H9 (cell line): ENCODE results near the gene UST. TPM values are rescaled to one million over a fixed set of nuclear protein-coding genes. Genes with fewer than 3 reads are reported as not detected.

ENCODE experiments used
- DNase-seq: peaks from one replicate; pipeline ENCODE4 v3.0.0-alpha.2; 2017
- H2AFZ ChIP-seq: one replicate; pipeline ENCODE4 v1.6.1; 2013; ENCODE audit warnings: mild to moderate bottlenecking, low read length, control low read depth, moderate library complexity
- H2AK5ac ChIP-seq: 2 replicates; pipeline ENCODE4 v1.6.1; 2013; ENCODE audit warnings: low read length, control low read depth, mixed read lengths; ENCODE audit not compliant: insufficient read length
- H2BK120ac ChIP-seq: one replicate; pipeline ENCODE4 v1.6.1; 2013; ENCODE audit warnings: low read depth, mild to moderate bottlenecking, low read length, control low read depth, inconsistent platforms; ENCODE audit not compliant: poor library complexity, severe bottlenecking
- H2BK12ac ChIP-seq: 2 replicates; pipeline ENCODE4 v1.6.1; 2013; ENCODE audit warnings: low read length, control low read depth, mixed read lengths, low read depth; ENCODE audit not compliant: insufficient read length
- H2BK15ac ChIP-seq: 2 replicates; pipeline ENCODE4 v1.6.1; 2013; ENCODE audit warnings: low read depth, low read length, control low read depth
- H2BK20ac ChIP-seq: one replicate; pipeline ENCODE4 v1.6.1; 2013; ENCODE audit warnings: low read depth, mild to moderate bottlenecking, low read length, control low read depth, inconsistent platforms; ENCODE audit not compliant: poor library complexity, severe bottlenecking
- H2BK5ac ChIP-seq: 2 replicates; pipeline ENCODE4 v1.6.1; 2013; ENCODE audit warnings: low read length, control low read depth, mixed read lengths; ENCODE audit not compliant: insufficient read length
- H3K14ac ChIP-seq: 2 replicates; pipeline ENCODE4 v1.6.1; 2013; ENCODE audit warnings: low read length, control low read depth; ENCODE audit not compliant: insufficient read depth
- H3K18ac ChIP-seq: 2 replicates; pipeline ENCODE4 v1.6.1; 2013; ENCODE audit warnings: low read depth, mild to moderate bottlenecking, mixed read lengths, low read length, control low read depth; ENCODE audit not compliant: insufficient read length
- H3K23ac ChIP-seq: 2 replicates; pipeline ENCODE4 v1.6.1; 2013; ENCODE audit warnings: low read length, control low read depth, mixed read lengths, low read depth; ENCODE audit not compliant: insufficient read length
- H3K23me2 ChIP-seq: 2 replicates; pipeline ENCODE4 v1.6.1; 2013; ENCODE audit warnings: low read depth, mild to moderate bottlenecking, mixed read lengths, low read length, control low read depth; ENCODE audit not compliant: insufficient read length, poor library complexity, severe bottlenecking
- H3K27ac ChIP-seq: 2 replicates; pipeline ENCODE4 v1.5.1; 2013; ENCODE audit warnings: low read length, control low read depth, mixed read lengths, low read depth; ENCODE audit not compliant: insufficient read length
- H3K27me3 ChIP-seq: 2 replicates; pipeline ENCODE4 v1.6.1; 2013; ENCODE audit warnings: low read length, control low read depth, inconsistent platforms; ENCODE audit not compliant: insufficient read depth
- H3K4ac ChIP-seq: 2 replicates; pipeline ENCODE4 v1.6.1; 2013; ENCODE audit warnings: low read depth, mild to moderate bottlenecking, control low read depth, inconsistent platforms, low read length, moderate library complexity
- H3K4me1 ChIP-seq: 2 replicates; pipeline ENCODE4 v1.6.1; 2013; ENCODE audit warnings: low read length, control low read depth, inconsistent platforms; ENCODE audit not compliant: insufficient read depth
- H3K4me2 ChIP-seq: 2 replicates; pipeline ENCODE4 v1.6.1; 2013; ENCODE audit warnings: low read length, control low read depth, mixed read lengths; ENCODE audit not compliant: insufficient read length, insufficient read depth
- H3K56ac ChIP-seq: 2 replicates; pipeline ENCODE4 v1.6.1; 2013; ENCODE audit warnings: low read depth, mild to moderate bottlenecking, mixed read lengths, low read length, control low read depth; ENCODE audit not compliant: insufficient read length
- H3K79me1 ChIP-seq: 2 replicates; pipeline ENCODE4 v1.6.1; 2013; ENCODE audit warnings: low read depth, mild to moderate bottlenecking, moderate library complexity, low read length, control low read depth, inconsistent platforms; ENCODE audit not compliant: insufficient read depth, poor library complexity, severe bottlenecking
- H3K79me2 ChIP-seq: 2 replicates; pipeline ENCODE4 v1.6.1; 2013; ENCODE audit warnings: low read length, control low read depth, inconsistent platforms; ENCODE audit not compliant: insufficient read depth
- H3K9ac ChIP-seq: 2 replicates; pipeline ENCODE4 v1.6.1; 2013; ENCODE audit warnings: low read length, control low read depth, mixed read lengths; ENCODE audit not compliant: insufficient read length; ENCODE audit errors: extremely low read depth
- H3K9me3 ChIP-seq: one replicate; pipeline ENCODE4 v1.6.1; 2013; ENCODE audit warnings: low read depth, low read length, inconsistent platforms; ENCODE audit not compliant: control insufficient read depth
- H3T11ph ChIP-seq: one replicate; pipeline ENCODE4 v1.6.1; 2013; ENCODE audit warnings: mild to moderate bottlenecking, low read length, control low read depth, inconsistent platforms
- H4K20me1 ChIP-seq: one replicate; pipeline ENCODE4 v1.6.1; 2013; ENCODE audit not compliant: control insufficient read depth, insufficient read length, insufficient read depth
- H4K5ac ChIP-seq: 2 replicates; pipeline ENCODE4 v1.6.1; 2013; ENCODE audit warnings: low read depth, mild to moderate bottlenecking, mixed read lengths, low read length, control low read depth; ENCODE audit not compliant: insufficient read length
- H4K8ac ChIP-seq: replicated peaks from 2 replicates; pipeline ENCODE4 v1.6.1; 2013; ENCODE audit warnings: low read length, control low read depth, mixed read lengths, low read depth; ENCODE audit not compliant: insufficient read length
- H4K91ac ChIP-seq: 2 replicates; pipeline ENCODE4 v1.6.1; 2013; ENCODE audit warnings: low read depth, mild to moderate bottlenecking, moderate library complexity, mixed read lengths, low read length, control low read depth; ENCODE audit not compliant: insufficient read length
- H3K27ac Mint-ChIP-seq, 3 experiments: 2 replicates in 2 of 3; 3 replicates in 1 of 3; pipeline ENCODE4 v1.8.0; 2020 to 2021; ENCODE audit warnings: mixed read lengths in 3 of 3, mild to moderate bottlenecking in 1 of 3, moderate library complexity in 1 of 3
- H3K27me3 Mint-ChIP-seq: 2 replicates; pipeline ENCODE4 v1.8.0; 2021; ENCODE audit warnings: low read depth, mild to moderate bottlenecking, moderate library complexity, mixed read lengths
- H3K36me3 Mint-ChIP-seq, 3 experiments: 2 replicates in 2 of 3; 3 replicates in 1 of 3; pipeline ENCODE4 v1.8.0; 2020 to 2021; ENCODE audit warnings: low read depth in 3 of 3, mixed read lengths in 3 of 3; ENCODE audit not compliant: insufficient read depth in 1 of 3
- H3K4me1 Mint-ChIP-seq, 2 experiments: 2 replicates each; pipeline ENCODE4 v1.8.0; 2020; ENCODE audit warnings: mixed read lengths in 2 of 2
- H3K4me3 Mint-ChIP-seq, 2 experiments: 2 replicates in 1 of 2; 3 replicates in 1 of 2; pipeline ENCODE4 v1.8.0; 2020 to 2021; ENCODE audit warnings: mild to moderate bottlenecking in 2 of 2, mixed read lengths in 2 of 2, moderate library complexity in 1 of 2
- H3K9me3 Mint-ChIP-seq, 2 experiments: 2 replicates in 1 of 2; 3 replicates in 1 of 2; pipeline ENCODE4 v1.8.0; 2020; ENCODE audit warnings: mild to moderate bottlenecking in 2 of 2, mixed read lengths in 2 of 2, moderate library complexity in 1 of 2
- CTCF ChIP-seq: fragments of 200-600 bp; sonication (generic); conservative IDR thresholded peaks from 3 replicates; pipeline ENCODE4 v1.8.0; 2021; ENCODE audit warnings: antibody characterized with exemption, mild to moderate bottlenecking
- WGBS: extraction: QIAGEN DNeasy Blood & Tissue Kit; methylation state at CpG from one replicate; pipeline ENCODE4 v1.1.7; 2013; ENCODE audit warnings: missing lambda C conversion rate, low lambda C conversion rate, mixed read lengths; ENCODE audit not compliant: insufficient read length; ENCODE audit errors: extremely low coverage; 5-methylcytosine and 5-hydroxymethylcytosine counted together
- total RNA-seq: library from RNA; stranded (reverse); gene quantifications from 2 replicates; pipeline ENCODE4 v1.2.1, GENCODE V29; 2021

The UST gene
- total RNA-seq, 1 experiment from 2014 or later: 14.4 TPM

- H3K36me3 Mint-ChIP-seq: no peaks in the 10 kb centered on the region; a peak in 1 of 7 replicates
- no peak overlapping the region for H4K5ac ChIP-seq
- H2AK5ac ChIP-seq: no peak overlapping the region
- H3K4ac ChIP-seq: no peak overlapping the region
- no peak overlapping the region for H3K56ac ChIP-seq
- no peaks in the 10 kb centered on the region for H3K27me3 Mint-ChIP-seq
- no peak for DNase-seq
- H3K27ac Mint-ChIP-seq: no peak overlapping the region
- no peak overlapping the region for H3K9ac ChIP-seq
- no peaks in the 10 kb centered on the region for H3K23me2 ChIP-seq
- H3K9me3 Mint-ChIP-seq: no peaks in the 10 kb centered on the region
- H2BK20ac ChIP-seq: no peak overlapping the region
- no peak overlapping the region for H3K27ac ChIP-seq
- H4K91ac ChIP-seq: no peak overlapping the region
- peaks cover 3 to 6% of the 10 kb centered on the region in 2 experiments for H3K4me1 Mint-ChIP-seq
- H2BK5ac ChIP-seq: no peak overlapping the region
- H3K4me3 Mint-ChIP-seq: no peak overlapping the region
- no peaks in the 10 kb centered on the region for H3K79me1 ChIP-seq
- H2AFZ ChIP-seq: no peak overlapping the region
- no peaks in the 10 kb centered on the region for H3K27me3 ChIP-seq
- WGBS: no CpG with 5 or more reads among the region's 7 CpGs
- no peaks in the 10 kb centered on the region for H4K20me1 ChIP-seq
- TF ChIP-seq CTCF: no peak
- no peak overlapping the region for H3K14ac ChIP-seq
- no peak overlapping the region for H2BK120ac ChIP-seq
- H3K23ac ChIP-seq: no peak overlapping the region
- H3K9me3 ChIP-seq: no peaks in the 10 kb centered on the region
- no peak overlapping the region for H4K8ac ChIP-seq
- no peak overlapping the region for H2BK12ac ChIP-seq
- H2BK15ac ChIP-seq: no peak overlapping the region
- H3K79me2 ChIP-seq: no peaks in the 10 kb centered on the region
- no peak overlapping the region for H3K18ac ChIP-seq
- no peak overlapping the region for H3K4me2 ChIP-seq
- H3K4me1 ChIP-seq: no peaks in the 10 kb centered on the region
- no peak overlapping the region for H3T11ph ChIP-seq
These were observed 317.8 kb downstream of the UST start for GRCh38 chr6:149064660-149065015.
